Smooth muscle cell (in vitro differentiated cells): ENCODE data around the gene NEMF. TPM values are rescaled to one million over a fixed set of nuclear protein-coding genes. Genes with fewer than 3 reads are reported as not detected.
"Not testable (repeated sequence)": the region's sequence is repeated elsewhere in the genome, so short reads cannot be mapped to it uniquely, and the experiment has no call there.

Experiments used
- DNase-seq: peaks from one replicate; lab custom pipeline; 2025; ENCODE audit not compliant: unreplicated experiment; lab: John Stamatoyannopoulos, UW
- H2AFZ ChIP-seq: fragments of 200-600 bp; sonication (generic); 2 replicates; pipeline ENCODE4 v1.6.0; 2016; ENCODE audit warnings: antibody characterized with exemption, low read depth, mild to moderate bottlenecking
- H3F3A ChIP-seq: fragments of 200-600 bp; sonication (generic); 2 replicates; pipeline ENCODE4 v1.6.0; 2017; ENCODE audit warnings: antibody characterized with exemption, low read depth
- H3K27ac ChIP-seq: fragments of 200-600 bp; sonication (generic); 2 replicates; pipeline ENCODE4 v1.5.1; 2016; ENCODE audit warnings: low read depth, mild to moderate bottlenecking
- H3K27me3 ChIP-seq: fragments of 200-600 bp; sonication (generic); 2 replicates; pipeline ENCODE4 v1.6.1; 2016; ENCODE audit warnings: low read depth, mild to moderate bottlenecking
- H3K36me3 ChIP-seq: fragments of 200-600 bp; sonication (generic); 2 replicates; pipeline ENCODE4 v1.5.1; 2016; ENCODE audit warnings: low read depth
- H3K4me1 ChIP-seq: fragments of 200-600 bp; sonication (generic); 2 replicates; pipeline ENCODE4 v1.5.1; 2016; ENCODE audit warnings: low read depth
- H3K4me2 ChIP-seq: fragments of 200-600 bp; sonication (generic); 2 replicates; pipeline ENCODE4 v1.6.0; 2016; ENCODE audit warnings: mild to moderate bottlenecking
- H3K4me3 ChIP-seq: fragments of 200-600 bp; sonication (generic); 2 replicates; pipeline ENCODE4 v1.5.1; 2016; ENCODE audit warnings: mild to moderate bottlenecking
- H3K79me2 ChIP-seq: fragments of 200-600 bp; sonication (generic); 2 replicates; pipeline ENCODE4 v1.6.0; 2016; ENCODE audit warnings: low read depth, mild to moderate bottlenecking
- H3K9ac ChIP-seq: fragments of 200-600 bp; sonication (generic); 2 replicates; pipeline ENCODE4 v1.6.0; 2016; ENCODE audit warnings: low read depth
- H3K9me3 ChIP-seq: fragments of 200-600 bp; sonication (generic); replicated peaks from 2 replicates; pipeline ENCODE4 v1.5.1; 2016; ENCODE audit warnings: low read depth
- H4K20me1 ChIP-seq: fragments of 200-600 bp; sonication (generic); 2 replicates; pipeline ENCODE4 v1.6.0; 2016; ENCODE audit warnings: low read depth
- WGBS: methylation state at CpG from one replicate; pipeline ENCODE4 v1.1.7; 2016; ENCODE audit warnings: low lambda C conversion rate; 5-methylcytosine and 5-hydroxymethylcytosine counted together
- polyA plus RNA-seq: library from polyadenylated mRNA; unstranded; fragments of >200 nt; fragmentation: Nextera tagmentation; extraction: Ambion mirVana; gene quantifications from 2 replicates; pipeline ENCODE4 v1.2.1, GENCODE V29; 2016
- total RNA-seq: library from RNA; depleted of rRNA; stranded (reverse); fragments of >200 nt; gene quantifications from 2 replicates; pipeline ENCODE4 v1.2.3, GENCODE V29; 2014
- TF ChIP-seq, protein P1 (sequence below): fragments of 200-600 bp; sonication (generic); IDR thresholded peaks from 2 replicates; pipeline ENCODE4 v1.5.1; 2017; ENCODE audit warnings: borderline replicate concordance, mild to moderate bottlenecking, antibody characterized with exemption; ENCODE audit not compliant: insufficient read depth, poor library complexity, severe bottlenecking

Gene NEMF
- total and polyA plus RNA-seq, 2 experiments from 2014 or later = 41.2 TPM

DNA sequence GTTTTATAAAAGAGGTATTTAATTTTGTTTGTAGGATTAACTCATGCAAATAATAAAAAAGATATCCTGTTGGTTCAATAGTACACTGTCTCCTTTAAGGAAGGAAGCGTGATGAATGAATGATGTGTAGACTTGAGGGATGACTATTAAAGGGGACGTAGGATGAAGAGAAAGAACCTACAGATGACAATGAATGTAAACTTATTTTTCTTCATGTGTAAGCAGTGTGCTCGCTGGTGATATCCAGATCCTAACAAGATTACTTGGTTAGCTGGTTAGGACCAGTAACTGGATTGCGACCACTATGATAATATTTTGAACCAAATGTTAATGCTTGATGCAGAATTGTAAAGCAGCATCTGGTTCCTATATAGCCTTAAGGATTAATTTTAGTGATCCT lies 42.9 kb upstream of the NEMF start:
- H3K27me3 ChIP-seq = no peaks in the 10 kb centered on the region
- H3K4me2 ChIP-seq = peak overlapping the region; percentile 98
- H4K20me1 ChIP-seq = peaks cover 53% of the 10 kb centered on the region
- no peaks in the 10 kb centered on the region for H3K9me3 ChIP-seq
- H3K27ac ChIP-seq = peak overlapping the region; percentile 98
- peak overlapping the region; percentile 96 for H3K4me3 ChIP-seq
- WGBS = 28% methylated on average over 4 of the region's 4 CpGs
- peaks cover 62% of the 10 kb centered on the region for H3K79me2 ChIP-seq
- H3K36me3 ChIP-seq = peaks cover 2% of the 10 kb centered on the region
- peaks cover 28% of the 10 kb centered on the region for H3K4me1 ChIP-seq
- H3F3A ChIP-seq = peaks cover 23% of the 10 kb centered on the region
- peak overlapping the region; percentile 98 for H3K9ac ChIP-seq
- TF ChIP-seq, protein P1, sequence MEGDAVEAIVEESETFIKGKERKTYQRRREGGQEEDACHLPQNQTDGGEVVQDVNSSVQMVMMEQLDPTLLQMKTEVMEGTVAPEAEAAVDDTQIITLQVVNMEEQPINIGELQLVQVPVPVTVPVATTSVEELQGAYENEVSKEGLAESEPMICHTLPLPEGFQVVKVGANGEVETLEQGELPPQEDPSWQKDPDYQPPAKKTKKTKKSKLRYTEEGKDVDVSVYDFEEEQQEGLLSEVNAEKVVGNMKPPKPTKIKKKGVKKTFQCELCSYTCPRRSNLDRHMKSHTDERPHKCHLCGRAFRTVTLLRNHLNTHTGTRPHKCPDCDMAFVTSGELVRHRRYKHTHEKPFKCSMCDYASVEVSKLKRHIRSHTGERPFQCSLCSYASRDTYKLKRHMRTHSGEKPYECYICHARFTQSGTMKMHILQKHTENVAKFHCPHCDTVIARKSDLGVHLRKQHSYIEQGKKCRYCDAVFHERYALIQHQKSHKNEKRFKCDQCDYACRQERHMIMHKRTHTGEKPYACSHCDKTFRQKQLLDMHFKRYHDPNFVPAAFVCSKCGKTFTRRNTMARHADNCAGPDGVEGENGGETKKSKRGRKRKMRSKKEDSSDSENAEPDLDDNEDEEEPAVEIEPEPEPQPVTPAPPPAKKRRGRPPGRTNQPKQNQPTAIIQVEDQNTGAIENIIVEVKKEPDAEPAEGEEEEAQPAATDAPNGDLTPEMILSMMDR = no peak
- DNase-seq = no peak
- H2AFZ ChIP-seq = no peak overlapping the region

DNA sequence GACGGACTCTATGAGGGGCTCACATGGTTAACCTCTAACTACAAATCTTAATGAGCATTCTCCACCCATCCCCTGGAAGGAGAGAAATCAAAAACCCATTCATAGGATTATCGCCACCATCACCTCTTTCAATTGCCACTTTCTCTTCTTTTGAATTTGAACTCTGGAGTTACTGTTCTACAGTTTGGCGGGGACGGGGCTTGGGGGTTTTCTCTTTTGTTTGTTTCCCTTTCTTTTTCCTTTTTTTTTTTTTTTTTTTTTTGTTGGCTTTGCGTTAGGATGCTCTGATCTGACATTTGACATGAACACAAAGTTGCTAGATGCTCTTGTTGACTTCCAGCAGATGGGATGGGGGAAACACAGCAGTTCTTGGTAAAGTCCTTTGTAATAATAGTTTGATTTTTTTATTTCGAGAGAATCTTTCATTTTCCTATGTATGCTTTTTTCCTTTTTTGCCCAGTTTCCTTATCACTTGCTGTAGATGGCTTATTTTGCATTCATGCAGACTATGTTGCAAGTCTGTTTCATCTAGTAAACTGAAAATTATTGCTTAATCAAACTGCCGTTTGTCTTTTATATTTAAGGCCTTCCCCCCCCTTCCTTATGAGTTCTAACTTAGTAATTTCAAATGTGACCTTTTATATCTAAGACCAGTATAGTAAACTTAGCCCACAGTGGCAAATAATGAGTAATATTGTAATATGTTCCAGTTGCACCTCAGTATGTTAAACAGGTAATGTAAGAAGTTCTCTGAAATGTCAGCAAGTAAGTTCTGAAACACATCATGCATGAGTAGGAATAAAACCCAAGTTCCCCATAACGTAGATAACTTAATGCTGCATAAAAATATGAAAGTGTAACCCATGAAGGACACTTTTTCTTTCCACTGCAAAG lies 41.9 kb upstream of the NEMF start:
- Histone ChIP-seq H3K4me3 (peak overlapping the region; percentile 96), H3K4me2 (peak overlapping the region; percentile 98), H3K79me2 (peaks cover 62% of the 10 kb centered on the region), H3K4me1 (peaks cover 28% of the 10 kb centered on the region), H3K9ac (peak overlapping the region; percentile 98), H3K27ac (peak overlapping the region; percentile 98), H3F3A (peaks cover 23% of the 10 kb centered on the region), H4K20me1 (peaks cover 53% of the 10 kb centered on the region)
- H3K27me3 ChIP-seq, DNase-seq, H2AFZ ChIP-seq, H3K9me3 ChIP-seq, H3K36me3 ChIP-seq: not testable (repeated sequence)
- WGBS = 4% methylated on average over 8 of the region's 8 CpGs

DNA sequence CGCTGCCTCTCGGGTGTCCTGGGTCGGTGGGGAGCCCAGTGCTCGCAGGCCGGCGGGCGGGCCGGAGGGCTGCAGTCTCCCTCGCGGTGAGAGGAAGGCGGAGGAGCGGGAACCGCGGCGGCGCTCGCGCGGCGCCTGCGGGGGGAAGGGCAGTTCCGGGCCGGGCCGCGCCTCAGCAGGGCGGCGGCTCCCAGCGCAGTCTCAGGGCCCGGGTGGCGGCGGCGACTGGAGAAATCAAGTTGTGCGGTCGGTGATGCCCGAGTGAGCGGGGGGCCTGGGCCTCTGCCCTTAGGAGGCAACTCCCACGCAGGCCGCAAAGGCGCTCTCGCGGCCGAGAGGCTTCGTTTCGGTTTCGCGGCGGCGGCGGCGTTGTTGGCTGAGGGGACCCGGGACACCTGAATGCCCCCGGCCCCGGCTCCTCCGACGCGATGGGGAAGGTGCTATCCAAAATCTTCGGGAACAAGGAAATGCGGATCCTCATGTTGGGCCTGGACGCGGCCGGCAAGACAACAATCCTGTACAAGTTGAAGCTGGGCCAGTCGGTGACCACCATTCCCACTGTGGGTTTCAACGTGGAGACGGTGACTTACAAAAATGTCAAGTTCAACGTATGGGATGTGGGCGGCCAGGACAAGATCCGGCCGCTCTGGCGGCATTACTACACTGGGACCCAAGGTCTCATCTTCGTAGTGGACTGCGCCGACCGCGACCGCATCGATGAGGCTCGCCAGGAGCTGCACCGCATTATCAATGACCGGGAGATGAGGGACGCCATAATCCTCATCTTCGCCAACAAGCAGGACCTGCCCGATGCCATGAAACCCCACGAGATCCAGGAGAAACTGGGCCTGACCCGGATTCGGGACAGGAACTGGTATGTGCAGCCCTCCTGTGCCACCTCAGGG lies 41.0 kb upstream of the NEMF start:
- peak; percentile 50 for DNase-seq
- H4K20me1 ChIP-seq = peaks cover 52% of the 10 kb centered on the region
- H3K79me2 ChIP-seq = peaks cover 62% of the 10 kb centered on the region
- H2AFZ ChIP-seq = no peak overlapping the region
- peak overlapping the region; percentile 98 for H3K4me2 ChIP-seq
- H3K4me1 ChIP-seq = peaks cover 28% of the 10 kb centered on the region
- no peaks in the 10 kb centered on the region for H3K27me3 ChIP-seq
- H3K36me3 ChIP-seq = peaks cover 2% of the 10 kb centered on the region
- H3K4me3 ChIP-seq = peak overlapping the region; percentile 96
- no peaks in the 10 kb centered on the region for H3K9me3 ChIP-seq
- WGBS = 1% methylated on average over 81 of the region's 85 CpGs
- peaks cover 23% of the 10 kb centered on the region for H3F3A ChIP-seq
- H3K27ac ChIP-seq = peak overlapping the region; percentile 98
- TF ChIP-seq, protein P1 = no peak
- peak overlapping the region; percentile 98 for H3K9ac ChIP-seq
